HepG2 (cell line): ENCODE results near the gene RUFY2. TPM values are rescaled to one million over a fixed set of nuclear protein-coding genes. Genes with fewer than 3 reads are reported as not detected.

ENCODE experiments used
- ATAC-seq: fragments of 200-7000 bp; cut with Tn5 transposase; 3 replicates; pipeline ENCODE4 v1.9.1; 2020; ENCODE audit warnings: mild to moderate bottlenecking, moderate library complexity
- BruUV-seq: library from RNA; stranded (reverse); fragments of 400-500 nt; replicated peaks from 2 replicates; lab custom pipeline; 2021; lab: Mats Ljungman, UMichigan
- CTCF ChIA-PET: fragments of 300-600 bp; formaldehyde crosslinking; extraction: SDS; loops from one replicate; lab custom pipeline; 2021; ENCODE audit warnings: low total read pairs, inconsistent platforms, low intra/inter-chr PET ratio; lab: Yijun Ruan, JAX
- POLR2A ChIA-PET: fragments of 350-600 bp; sonication (Branson Sonifier 250); formaldehyde crosslinking; loops from one replicate; lab custom pipeline; 2020; ENCODE audit warnings: antibody characterized with exemption, inconsistent platforms; lab: Yijun Ruan, JAX
- DNase-seq: peaks from one replicate; pipeline ENCODE4 v3.0.0-alpha.2; 2015; ENCODE audit warnings: low spot score
- FAIRE-seq: peaks from 3 replicates; lab custom pipeline; 2011; peaks lifted over from hg19 to GRCh38; lab: Jason Lieb, UNC
- H2AFZ ChIP-seq: one replicate; pipeline ENCODE4 v1.6.1; 2011; ENCODE audit warnings: low read length, inconsistent platforms
- H3K27ac ChIP-seq: fragments of 300-600 bp; 3 replicates; pipeline ENCODE4 v1.8.0; 2011; ENCODE audit warnings: mixed run types, mild to moderate bottlenecking, mixed read lengths, low read length, inconsistent platforms; ENCODE audit not compliant: insufficient read depth; ENCODE audit errors: extremely low read length
- H3K27me3 ChIP-seq, 2 experiments: fragments of 200-600 bp in 1 of 2; 2 replicates in 1 of 2; 3 replicates in 1 of 2; pipeline versions ENCODE4 v1.6.0 to v1.8.0; 2011; ENCODE audit warnings: low read length in 2 of 2, mild to moderate bottlenecking in 2 of 2, moderate library complexity in 2 of 2, inconsistent platforms in 1 of 2; ENCODE audit not compliant: insufficient read depth in 2 of 2, control insufficient read depth in 1 of 2
- H3K36me3 ChIP-seq, 2 experiments: fragments of 200-600 bp in 1 of 2; replicated peaks in 1 of 2; 2 replicates in 1 of 2; 3 replicates in 1 of 2; pipeline versions ENCODE4 v1.5.1 to v1.8.0; 2011; ENCODE audit warnings: low read length in 2 of 2, inconsistent platforms in 1 of 2; ENCODE audit not compliant: insufficient read depth in 2 of 2, control insufficient read depth in 1 of 2
- H3K4me1 ChIP-seq: 2 replicates; pipeline ENCODE4 v1.5.1; 2012; ENCODE audit warnings: low read length, inconsistent platforms; ENCODE audit not compliant: insufficient read depth
- H3K4me2 ChIP-seq: 2 replicates; pipeline ENCODE4 v1.6.0; 2011; ENCODE audit warnings: low read depth, low read length, inconsistent platforms
- H3K4me3 ChIP-seq, 3 experiments: fragments of 200-600 bp in 1 of 3; sonication (generic), shearing (Covaris generic) in 1 of 3; replicated peaks in 1 of 3; 2 replicates each; pipeline ENCODE4 v1.5.1; 2011 to 2016; ENCODE audit warnings: low read length in 3 of 3, inconsistent platforms in 2 of 3, low read depth in 2 of 3, mild to moderate bottlenecking in 2 of 3, control low read depth in 1 of 3, mixed read lengths in 1 of 3; ENCODE audit not compliant: insufficient read depth in 1 of 3
- H3K79me2 ChIP-seq: one replicate; pipeline ENCODE4 v1.6.1; 2011; ENCODE audit warnings: low read length, inconsistent platforms; ENCODE audit not compliant: insufficient read depth
- H3K9ac ChIP-seq: 2 replicates; pipeline ENCODE4 v1.6.0; 2011; ENCODE audit warnings: mild to moderate bottlenecking, low read depth, low read length, inconsistent platforms; ENCODE audit not compliant: insufficient read depth
- H3K9me3 ChIP-seq: 2 replicates; pipeline ENCODE4 v1.5.1; 2012; ENCODE audit warnings: mild to moderate bottlenecking, low read length
- H4K20me1 ChIP-seq: 2 replicates; pipeline ENCODE4 v1.6.0; 2011; ENCODE audit warnings: inconsistent platforms, mild to moderate bottlenecking, low read length, moderate library complexity; ENCODE audit not compliant: insufficient read depth
- AGO2 ChIP-seq: fragments of 200-400 bp; formaldehyde crosslinking; optimal IDR thresholded peaks from 2 replicates; pipeline ENCODE3; 2017; ENCODE audit warnings: mild to moderate bottlenecking, low read depth, low read length, moderate library complexity
- BRD4 ChIP-seq: sonication (generic); formaldehyde crosslinking; IDR thresholded peaks from 2 replicates; pipeline ENCODE4 v1.4.0; 2020; ENCODE audit warnings: missing genetic modification reagents
- DDIT3 ChIP-seq: sonication (generic); formaldehyde crosslinking; IDR thresholded peaks from 2 replicates; pipeline ENCODE4 v1.4.0; 2020; ENCODE audit warnings: mild to moderate bottlenecking, missing genetic modification reagents
- DR1 ChIP-seq: sonication (generic); formaldehyde crosslinking; IDR thresholded peaks from 2 replicates; pipeline ENCODE4 v1.8.0; 2021; ENCODE audit warnings: mild to moderate bottlenecking, missing genetic modification reagents, inconsistent platforms
- GATA4 ChIP-seq: sonication (generic); IDR thresholded peaks from 2 replicates; pipeline ENCODE4 v1.6.1; 2016; ENCODE audit warnings: antibody characterized with exemption, low read depth, borderline replicate concordance
- GTF3A ChIP-seq: sonication (generic); formaldehyde crosslinking; conservative IDR thresholded peaks from 2 replicates; pipeline ENCODE4 v1.4.0; 2020; ENCODE audit warnings: mild to moderate bottlenecking, missing genetic modification reagents
- IKZF5 ChIP-seq: IDR thresholded peaks from 2 replicates; pipeline ENCODE4 v1.6.1; 2018; ENCODE audit warnings: missing genetic modification reagents, mild to moderate bottlenecking, missing compliant biosample characterization
- NCOA1 ChIP-seq: sonication (generic); formaldehyde crosslinking; IDR thresholded peaks from 2 replicates; pipeline ENCODE4 v1.9.0; 2021; ENCODE audit warnings: missing genetic modification reagents
- POLR2AphosphoS5 ChIP-seq: IDR thresholded peaks from 2 replicates; pipeline ENCODE4 v1.6.1; 2012; ENCODE audit warnings: low read depth, low read length
- RAD21 ChIP-seq: fragments of 450-650 bp; formaldehyde crosslinking; IDR thresholded peaks from 2 replicates; pipeline ENCODE4 v1.5.0; 2020; ENCODE audit warnings: mild to moderate bottlenecking
- RFX5 ChIP-seq: IDR thresholded peaks from 2 replicates; pipeline ENCODE4 v1.6.1; 2011; ENCODE audit warnings: low read depth, low read length, improper control_type of control experiment
- RFXAP ChIP-seq: sonication (generic); formaldehyde crosslinking; IDR thresholded peaks from 2 replicates; pipeline ENCODE4 v1.4.0; 2020; ENCODE audit warnings: missing genetic modification reagents, borderline replicate concordance
- SMAD3 ChIP-seq: sonication (generic); formaldehyde crosslinking; IDR thresholded peaks from 2 replicates; pipeline ENCODE4 v1.4.0; 2020; ENCODE audit warnings: missing genetic modification reagents
- SSRP1 ChIP-seq: IDR thresholded peaks from 2 replicates; pipeline ENCODE4 v1.6.1; 2016; ENCODE audit warnings: control low read depth
- TOE1 ChIP-seq: sonication (generic); formaldehyde crosslinking; IDR thresholded peaks from 2 replicates; pipeline ENCODE4 v1.4.0; 2020; ENCODE audit warnings: mild to moderate bottlenecking, missing genetic modification reagents
- ZBTB1 ChIP-seq: sonication (generic); formaldehyde crosslinking; IDR thresholded peaks from 2 replicates; pipeline ENCODE4 v1.4.0; 2020; ENCODE audit warnings: missing genetic modification reagents, borderline replicate concordance
- ZBTB14 ChIP-seq: sonication (generic); formaldehyde crosslinking; IDR thresholded peaks from 2 replicates; pipeline ENCODE4 v1.4.0; 2020; ENCODE audit warnings: missing genetic modification reagents
- ZNF24 ChIP-seq: fragments of 450-650 bp; IDR thresholded peaks from 2 replicates; pipeline ENCODE4 v1.6.1; 2017; ENCODE audit warnings: antibody characterized with exemption, mild to moderate bottlenecking
- ZNF292 ChIP-seq: sonication (generic); formaldehyde crosslinking; IDR thresholded peaks from 2 replicates; pipeline ENCODE4 v1.8.1; 2022; ENCODE audit warnings: mild to moderate bottlenecking, low read depth, missing genetic modification reagents, borderline replicate concordance
- ZNF331 ChIP-seq: sonication (generic); formaldehyde crosslinking; IDR thresholded peaks from 2 replicates; pipeline ENCODE4 v1.4.0; 2020; ENCODE audit warnings: missing genetic modification reagents
- ZNF451 ChIP-seq: sonication (generic); formaldehyde crosslinking; IDR thresholded peaks from 2 replicates; pipeline ENCODE4 v1.5.0; 2020; ENCODE audit warnings: mild to moderate bottlenecking, missing genetic modification reagents
- ZNF597 ChIP-seq: sonication (generic); formaldehyde crosslinking; IDR thresholded peaks from 2 replicates; pipeline ENCODE4 v1.5.0; 2020; ENCODE audit warnings: missing genetic modification reagents
- ZNF607 ChIP-seq: sonication (generic); formaldehyde crosslinking; IDR thresholded peaks from 2 replicates; pipeline ENCODE4 v1.5.1; 2020; ENCODE audit warnings: missing genetic modification reagents, mild to moderate bottlenecking, borderline replicate concordance
- ZNF619 ChIP-seq: sonication (generic); formaldehyde crosslinking; IDR thresholded peaks from 2 replicates; pipeline ENCODE4 v1.4.0; 2020; ENCODE audit warnings: mild to moderate bottlenecking, missing genetic modification reagents
- WGBS: methylation state at CpG from one replicate; pipeline ENCODE4 v1.1.6; 2017; ENCODE audit warnings: low lambda C conversion rate; 5-methylcytosine and 5-hydroxymethylcytosine counted together
- in situ Hi-C: cut with HindIII; loops from 2 replicates; pipeline ENCODE4 v1.10.0; 2017; ENCODE audit warnings: low pct_unique_long_range_greater_than_20kb; ENCODE audit not compliant: extremely low pct_ligation_motif_present
- intact Hi-C: fragments of 100-400 bp; cut with micrococcal nuclease; formaldehyde crosslinking; loops from one replicate; pipeline ENCODE4 v1.10.0; 2022; ENCODE audit not compliant: unreplicated experiment
- polyA plus RNA-seq, 8 experiments: library from polyadenylated mRNA; depleted of rRNA in 3 of 8; stranded (reverse) in 7 of 8; unstranded in 1 of 8; fragments of >200 nt; fragmentation: Illumina TruSeq in 4 of 8; extraction: Trizol in 4 of 8; gene quantifications; 2 replicates each; pipeline versions ENCODE4 v1.2.1 to v1.2.3, GENCODE V29; 2011 to 2016; ENCODE audit warnings: low read depth in 4 of 8, missing spikeins in 1 of 8, mixed read lengths in 1 of 8; ENCODE audit not compliant: insufficient read depth in 1 of 8
- total RNA-seq, 5 experiments: library from RNA; depleted of rRNA; stranded (reverse); fragments of >200 nt; fragmentation: Illumina TruSeq; extraction: Trizol; gene quantifications; 2 replicates each; pipeline ENCODE4 v1.2.3, GENCODE V29; 2016; ENCODE audit warnings: low read depth in 1 of 5

RUFY2 gene
- total and polyA plus RNA-seq, 2 of the 13 experiments (the other 11 are each of a cell fraction or from before 2014, with no cell fraction given) = 10.1 to 16.1 TPM

GRCh38 chr10:68446179-68446578, 39.1 kb upstream of the RUFY2 start (continued):
- no peak for TF ChIP-seq RFX5
- TF ChIP-seq DDIT3 (CRISPR knock-in tag) = no peak
- no peak for TF ChIP-seq SSRP1 (CRISPR knock-in tag)
- TF ChIP-seq TOE1 (CRISPR knock-in tag) = no peak
- TF ChIP-seq GTF3A (CRISPR knock-in tag) = no peak

GRCh38 chr10:68442971-68443370, 35.9 kb upstream of the RUFY2 start:
- no peak for ATAC-seq
- H4K20me1 ChIP-seq = no peaks in the 10 kb centered on the region
- no peak overlapping the region for H3K27ac ChIP-seq
- TF ChIP-seq ZNF24 = no peak
- no peak for TF ChIP-seq RFXAP (CRISPR knock-in tag)
- TF ChIP-seq IKZF5 (CRISPR knock-in tag) = no peak
- no peak for TF ChIP-seq DR1 (CRISPR knock-in tag)
- TF ChIP-seq ZNF292 (CRISPR knock-in tag) = no peak
- no peak for TF ChIP-seq NCOA1 (CRISPR knock-in tag)
- no peak for TF ChIP-seq ZNF597 (CRISPR knock-in tag)
- TF ChIP-seq ZNF331 (CRISPR knock-in tag) = no peak
- no peak for TF ChIP-seq ZNF451 (CRISPR knock-in tag)
- TF ChIP-seq ZNF607 = no peak
- no peak for TF ChIP-seq BRD4 (CRISPR knock-in tag)
- no peak for TF ChIP-seq SMAD3 (CRISPR knock-in tag)
- no peak for TF ChIP-seq AGO2
- TF ChIP-seq RAD21 (CRISPR knock-in tag) = no peak
- TF ChIP-seq ZBTB14 (CRISPR knock-in tag) = no peak
- no peak for TF ChIP-seq GATA4
- no peak for TF ChIP-seq ZBTB1
- no peak for TF ChIP-seq POLR2AphosphoS5
- no peak for TF ChIP-seq ZNF619 (CRISPR knock-in tag)
- TF ChIP-seq, all 625 proteins: peak for 0
- no peaks in the 10 kb centered on the region for H3K79me2 ChIP-seq
- no peak overlapping the region for H3K4me2 ChIP-seq
- no TSS peak for BruUV-seq
- ChIA-PET CTCF (no interaction called here), POLR2A (no interaction called here)
- 97% methylated on average over 2 of the region's 2 CpGs for WGBS
- no peak overlapping the region for H2AFZ ChIP-seq
- FAIRE-seq (no peak), DNase-seq (no peak)
- H3K36me3 ChIP-seq = peaks cover 0 to 4% of the 10 kb centered on the region in 2 experiments; a peak in 1 of 5 replicates
- H3K9ac ChIP-seq = no peak overlapping the region
- in situ Hi-C loops (no loop called here), intact Hi-C loops (no loop called here)
- no peaks in the 10 kb centered on the region for H3K4me1 ChIP-seq
- no peak overlapping the region for H3K4me3 ChIP-seq
- no peaks in the 10 kb centered on the region for H3K9me3 ChIP-seq
- no peaks in the 10 kb centered on the region for H3K27me3 ChIP-seq
